ENCODE data around the gene PLXNA4. TPM values are rescaled to one million over a fixed set of nuclear protein-coding genes. Genes with fewer than 3 reads are reported as not detected.

PLXNA4 gene
- total and polyA plus RNA-seq, 2 donors (not counting 1 experiment from before 2014, with no cell fraction given) = not detected

GRCh38 chr7:132430861-132431822, 145.1 kb downstream of the PLXNA4 start:
- TF ChIP-seq CTCF (IDR thresholded peaks at IDR 0.05) (no peak), EZH2 (IDR thresholded peaks at IDR 0.05; ENCODE audit: borderline replicate concordance, insufficient read depth, low read depth, low read length, poor library complexity, severe bottlenecking) (no peak)
- ATAC-seq (ENCODE audit: low read depth) (no peak), DNase-seq (no peak)
- peaks cover 0 to 3% (median 0%) of the 10 kb centered on the region in 4 experiments for H3K27me3 ChIP-seq (replicated peaks in 1 of 4; ENCODE audit: control extremely low read depth in 1 of 4, control insufficient read depth in 3 of 4, insufficient read depth in 4 of 4, low read length in 3 of 4)
- Mint-ChIP-seq H3K4me3 (no peak overlapping the region), H3K27me3 (peaks cover 12% of the 10 kb centered on the region), H3K9me3 (ENCODE audit: insufficient read depth) (no peaks in the 10 kb centered on the region), H3K4me1 (no peaks in the 10 kb centered on the region), H3K27ac (no peak overlapping the region)
- H3K9ac ChIP-seq (ENCODE audit: low read length) = no peak overlapping the region
- no peak overlapping the region for H3K27ac ChIP-seq (ENCODE audit: low read length in 2 of 2)
- no peaks in the 10 kb centered on the region for H3K79me2 ChIP-seq (ENCODE audit: control insufficient read depth, insufficient read depth, low read length)
- H3K4me2 ChIP-seq (replicated peaks; ENCODE audit: low read depth, low read length, poor library complexity, severe bottlenecking) = no peak overlapping the region
- no peak overlapping the region for H3K4me3 ChIP-seq (ENCODE audit: control extremely low read depth in 1 of 5, extremely low read depth in 1 of 5, insufficient read depth in 1 of 5, low read depth in 2 of 5, low read length in 4 of 5)
- ChIA-PET POLR2A (no interaction called here), CTCF (no interaction called here)
- H3K36me3 ChIP-seq (replicated peaks in 1 of 2; ENCODE audit: control extremely low read depth in 1 of 2, control insufficient read depth in 1 of 2, extremely low read depth in 1 of 2, insufficient read depth in 2 of 2, low read length in 1 of 2) = no peaks in the 10 kb centered on the region
- no peaks in the 10 kb centered on the region for H4K20me1 ChIP-seq (ENCODE audit: control insufficient read depth, insufficient read depth, low read length, poor library complexity, severe bottlenecking)
- WGBS (ENCODE audit: insufficient coverage) = 94% methylated on average over 5 of the region's 13 CpGs
- H3K9me3 ChIP-seq (ENCODE audit: control extremely low read depth in 1 of 3, control insufficient read depth in 2 of 3, insufficient read depth in 1 of 3, low read length in 2 of 3) = peaks cover 0 to 8% (median 0%) of the 10 kb centered on the region in 3 donors
- no peak overlapping the region for H2AFZ ChIP-seq (ENCODE audit: insufficient read depth, low read depth, low read length, poor library complexity, severe bottlenecking)
- intact Hi-C loops (cut with micrococcal nuclease) = no loop called here
- H3K4me1 ChIP-seq (ENCODE audit: control insufficient read depth in 2 of 2, insufficient read depth in 2 of 2, low read length in 2 of 2) = no peaks in the 10 kb centered on the region

Data from B cell (primary cell).